HS-5 (cell line): Measurements from ENCODE around the gene DST.

Source experiments
- DNase-seq: peaks from one replicate; pipeline ENCODE4 v3.0.0-alpha.2; 2012; ENCODE audit warnings: low read depth

Gene DST

DNA sequence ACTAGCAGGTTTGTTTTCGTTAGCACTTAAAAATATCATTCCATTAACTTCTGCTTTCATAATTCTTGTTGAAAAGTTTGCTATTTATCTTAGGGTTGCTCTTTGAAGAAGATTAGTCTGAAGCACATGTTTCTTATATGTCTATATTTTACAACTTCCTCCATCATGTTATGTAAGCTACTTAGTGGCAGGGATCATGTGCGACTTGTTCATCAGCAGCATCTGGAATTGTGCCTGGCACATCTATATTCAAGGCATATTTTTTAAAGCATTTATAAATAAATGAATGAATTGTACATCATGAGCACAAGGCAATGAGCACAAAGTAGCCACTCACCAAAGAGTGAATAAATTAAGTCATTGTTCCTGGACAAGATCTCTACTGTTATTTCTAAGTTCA, 208.1 kb downstream of the DST start:
- no peak for DNase-seq

DNA sequence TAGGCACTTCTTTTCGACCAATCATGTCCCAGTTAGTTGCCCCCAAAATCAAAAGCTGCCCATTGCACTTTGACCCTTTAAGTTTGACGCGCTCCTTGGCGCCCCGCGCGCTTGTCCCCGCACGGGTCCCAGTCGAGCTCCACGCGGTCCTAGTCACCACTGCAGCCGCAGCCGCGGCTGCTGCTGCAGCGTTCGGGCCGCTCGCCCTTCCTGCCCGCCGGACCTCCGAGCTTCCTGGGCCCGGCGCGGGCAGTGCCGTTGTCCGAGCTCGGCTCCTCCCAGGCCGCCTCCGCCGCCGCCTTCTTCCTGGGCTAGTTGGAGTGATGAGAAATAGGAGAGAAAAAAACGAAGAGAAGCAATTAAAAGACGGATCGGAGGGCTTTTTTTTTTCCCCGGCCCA, 209.6 kb downstream of the DST start:
- DNase-seq, result no peak

- no peak for DNase-seq
Measured at GRCh38 chr6:56432194-56432593, 210.5 kb downstream of the DST start.

- no peak for DNase-seq
Measured at GRCh38 chr6:56430629-56431600, 211.8 kb downstream of the DST start.

DNA sequence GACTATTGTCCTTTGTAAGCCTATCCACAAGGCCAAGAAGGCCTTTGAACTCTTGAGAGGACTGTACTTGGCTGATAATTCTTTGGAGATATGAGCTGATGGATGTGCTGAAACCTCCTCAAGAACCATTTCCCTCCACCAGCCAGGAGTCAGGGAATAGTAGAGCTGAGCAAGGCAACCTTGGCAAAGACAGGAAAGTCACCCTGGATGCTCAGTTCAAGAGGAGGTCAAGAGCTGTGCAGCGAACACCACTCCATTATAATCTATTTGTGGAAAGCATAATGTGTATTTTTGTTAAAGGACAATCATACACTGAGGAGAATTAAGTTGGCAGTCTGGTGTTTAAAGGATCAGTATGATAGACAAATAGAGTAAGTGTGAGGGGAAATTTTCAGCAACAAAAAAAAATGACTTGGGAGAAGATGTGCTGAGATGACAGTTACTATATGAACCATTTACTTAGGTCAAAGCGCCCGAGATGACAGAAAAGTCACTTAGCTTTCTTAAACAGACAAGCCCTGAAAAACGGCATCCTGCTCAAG, 218.1 kb downstream of the DST start:
- no peak for DNase-seq

DNA sequence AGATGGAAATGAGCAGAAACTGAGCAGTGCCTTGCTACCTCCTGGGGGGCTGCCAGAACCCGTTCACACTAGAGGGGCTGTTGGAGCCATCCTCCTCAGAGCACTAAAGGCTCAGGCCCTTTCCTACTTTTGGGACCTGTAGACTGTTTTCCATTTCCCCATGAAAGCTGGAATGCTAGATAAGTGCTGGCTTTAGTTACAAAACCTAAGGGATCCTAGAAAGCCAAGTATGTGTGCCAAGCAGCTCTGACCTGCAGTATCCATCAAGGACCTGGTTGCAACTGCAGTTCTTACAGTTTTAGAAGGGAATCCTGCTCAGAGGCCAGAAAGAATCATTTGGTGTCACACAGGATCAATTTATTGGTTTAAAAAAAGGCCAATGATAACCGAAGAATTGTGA, 218.6 kb downstream of the DST start:
- no peak for DNase-seq

DNA sequence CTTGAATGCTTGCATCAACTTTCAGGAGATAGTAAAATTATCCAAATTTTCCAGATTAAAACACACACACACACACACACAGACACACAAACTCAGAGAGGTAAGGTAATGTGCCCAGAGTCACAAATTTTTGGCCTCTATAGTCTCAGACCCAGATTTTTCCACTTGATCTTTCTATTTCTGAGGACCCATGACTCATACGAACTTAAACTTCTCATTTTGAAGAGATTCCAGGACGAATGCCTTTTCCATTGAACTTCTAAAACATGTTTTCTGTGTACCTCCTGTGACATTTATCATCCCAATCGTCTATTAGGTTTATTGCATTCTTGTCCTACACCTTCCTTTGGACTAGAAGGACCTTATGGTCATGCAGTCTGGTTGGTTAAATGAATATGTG, 222.4 kb downstream of the DST start:
- DNase-seq, result no peak

DNA sequence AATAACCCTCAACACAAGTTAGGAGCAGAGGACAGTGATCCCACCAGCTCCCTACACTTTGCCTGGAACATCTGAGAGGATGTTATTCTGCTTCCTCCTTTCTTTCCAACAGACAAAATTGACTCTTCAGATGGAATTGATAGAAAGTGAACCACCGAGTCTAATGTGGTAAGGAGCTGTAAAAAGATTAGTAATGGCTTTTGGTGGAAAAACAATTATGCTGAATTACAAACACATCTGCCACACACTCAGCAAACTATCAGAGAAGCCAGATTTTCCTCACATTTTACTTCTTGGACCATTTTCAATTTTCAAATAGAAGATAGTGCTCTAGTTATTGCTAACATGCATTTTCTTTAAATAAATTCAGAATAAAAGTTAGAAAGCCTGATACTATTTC, 223.5 kb downstream of the DST start:
- no peak for DNase-seq

DNA sequence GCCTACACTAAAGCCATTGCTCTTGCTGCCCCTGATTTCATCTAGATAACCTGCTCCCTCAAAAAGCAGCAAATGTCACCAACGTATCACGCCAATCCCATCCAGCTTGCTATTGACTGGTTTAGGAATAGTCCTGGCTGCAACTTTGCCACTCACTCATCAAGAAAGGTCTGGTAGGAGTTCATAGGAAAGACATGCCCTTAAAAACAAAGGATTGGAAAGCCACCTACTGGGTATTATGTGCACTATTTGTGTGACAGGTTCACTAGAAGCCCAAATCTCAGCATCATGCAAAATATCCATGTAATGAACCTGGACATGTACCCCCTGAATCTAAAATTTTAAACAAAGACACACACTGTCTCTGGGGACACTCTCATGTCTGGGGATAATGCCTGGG, 224.9 kb downstream of the DST start:
- DNase-seq, result no peak

DNA sequence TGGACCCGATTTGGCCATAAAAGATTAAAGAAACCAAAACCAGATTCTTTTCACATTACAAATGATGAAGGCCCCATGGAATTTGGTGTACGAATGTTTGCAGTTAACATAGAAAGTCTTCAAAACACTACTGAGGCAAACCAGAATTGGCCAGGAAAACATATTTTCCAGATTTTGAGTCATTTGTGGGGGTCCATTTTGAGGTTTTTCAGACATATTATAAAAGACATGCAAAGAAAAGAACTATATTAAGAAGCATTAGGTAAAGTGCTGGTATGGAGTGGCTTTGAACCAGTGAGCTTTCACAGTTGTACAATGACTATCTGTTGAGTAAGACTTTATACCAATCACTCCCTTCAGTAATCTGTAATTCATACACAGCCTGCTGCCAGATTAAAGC, 226.4 kb downstream of the DST start:
- DNase-seq, result no peak

DNA sequence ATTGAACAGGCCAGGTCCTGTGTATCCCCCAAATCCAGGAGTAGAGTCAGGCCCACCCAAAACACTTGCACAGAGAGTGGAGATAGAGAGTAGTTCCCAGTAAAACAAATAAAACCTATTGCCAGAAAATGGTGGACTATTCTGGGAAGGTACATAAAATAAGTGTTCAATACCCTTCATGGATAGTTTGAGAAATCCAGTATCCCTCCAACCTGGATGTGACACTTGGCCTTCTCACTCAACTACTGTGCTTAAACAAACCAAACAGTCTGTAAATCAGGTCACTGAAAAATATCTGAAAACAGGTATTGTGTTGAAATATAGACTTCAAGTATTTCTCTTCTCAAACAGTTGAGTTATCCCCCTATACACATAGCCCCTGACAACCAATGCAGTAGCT, 233.7 kb downstream of the DST start:
- no peak for DNase-seq
